GM19099 (cell line): ENCODE data around the gene ZCCHC24.

Source experiments
- POLR2A ChIP-seq: IDR thresholded peaks from 3 replicates; pipeline ENCODE4 v1.6.1; 2011; ENCODE audit warnings: low read depth; ENCODE audit not compliant: insufficient read length; ENCODE audit errors: extremely low read depth

ZCCHC24 gene

GRCh38 chr10:79479283-79479909 is 34.0 kb upstream of the ZCCHC24 start:
- TF ChIP-seq POLR2A = no peak

DNA sequence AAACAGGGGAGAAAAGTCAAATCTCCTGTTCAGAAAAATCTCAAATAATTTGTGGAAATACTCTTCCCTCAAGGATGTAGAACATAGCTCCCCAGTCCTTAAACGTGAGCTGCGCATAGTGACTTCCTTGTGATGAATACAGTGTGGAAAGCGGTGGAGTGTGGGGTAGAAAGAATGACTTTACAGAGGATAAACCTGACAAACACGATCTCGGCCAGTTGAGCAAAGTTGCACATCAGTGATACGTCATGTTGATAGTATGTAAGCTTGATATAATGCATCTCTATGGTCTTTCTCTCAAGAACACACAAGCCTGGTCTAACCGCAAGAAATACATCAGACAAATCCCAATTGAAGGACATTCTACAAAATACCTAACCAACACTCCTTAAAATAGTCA is 32.0 kb upstream of the ZCCHC24 start:
- TF ChIP-seq POLR2A = no peak

- no peak for TF ChIP-seq POLR2A
Observed at GRCh38 chr10:79476645-79477044, 31.2 kb upstream of the ZCCHC24 start.

DNA sequence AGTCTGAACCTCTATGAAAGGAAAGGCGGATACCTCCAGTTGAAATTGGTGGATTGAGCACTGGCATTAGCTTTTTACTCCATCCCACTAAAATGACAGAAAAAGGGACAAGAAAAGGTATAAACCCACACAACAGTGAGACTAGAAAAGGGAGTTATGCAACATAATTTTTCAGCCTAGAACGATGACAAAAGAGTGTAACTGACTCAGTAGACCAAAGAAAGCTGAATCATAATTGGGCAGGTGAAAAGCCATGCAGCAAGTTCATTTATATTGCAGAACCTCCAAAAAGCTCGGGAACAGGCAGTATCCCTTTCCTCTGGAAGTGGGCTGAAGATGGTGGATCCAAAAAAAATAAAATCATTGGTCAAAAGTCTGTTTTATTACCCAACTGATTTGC is 30.5 kb upstream of the ZCCHC24 start:
- no peak for TF ChIP-seq POLR2A

- no peak for TF ChIP-seq POLR2A
Observed at GRCh38 chr10:79475119-79475653, 29.8 kb upstream of the ZCCHC24 start.

- TF ChIP-seq POLR2A = no peak
Observed at GRCh38 chr10:79473496-79474095, 28.2 kb upstream of the ZCCHC24 start.

- TF ChIP-seq POLR2A = no peak
Observed at GRCh38 chr10:79472951-79473350, 27.5 kb upstream of the ZCCHC24 start.

DNA sequence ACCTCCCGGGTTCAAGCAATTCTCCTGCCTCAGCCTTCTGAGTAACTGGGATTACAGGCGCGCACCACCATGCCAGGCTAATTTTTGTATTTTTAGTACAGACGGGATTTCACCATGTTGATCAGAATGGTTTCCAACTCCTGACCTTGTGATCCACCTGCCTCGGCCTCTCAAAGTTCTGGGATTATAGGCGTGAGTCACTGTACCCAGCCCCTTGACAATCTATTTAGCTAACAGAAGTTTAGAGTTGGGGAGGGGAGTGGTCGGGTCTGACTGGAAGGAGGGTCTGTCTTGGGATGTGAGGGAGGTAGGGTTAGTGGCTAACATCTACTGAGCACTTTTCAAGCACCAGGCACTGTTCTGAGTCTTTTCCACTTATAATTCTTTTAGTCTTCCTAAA is 27.0 kb upstream of the ZCCHC24 start:
- no peak for TF ChIP-seq POLR2A

GRCh38 chr10:79471776-79472175 is 26.4 kb upstream of the ZCCHC24 start:
- TF ChIP-seq POLR2A = no peak

- TF ChIP-seq POLR2A = no peak
Observed at GRCh38 chr10:79470096-79470495, 24.7 kb upstream of the ZCCHC24 start.

GRCh38 chr10:79468841-79469585 is 23.6 kb upstream of the ZCCHC24 start:
- no peak for TF ChIP-seq POLR2A

DNA sequence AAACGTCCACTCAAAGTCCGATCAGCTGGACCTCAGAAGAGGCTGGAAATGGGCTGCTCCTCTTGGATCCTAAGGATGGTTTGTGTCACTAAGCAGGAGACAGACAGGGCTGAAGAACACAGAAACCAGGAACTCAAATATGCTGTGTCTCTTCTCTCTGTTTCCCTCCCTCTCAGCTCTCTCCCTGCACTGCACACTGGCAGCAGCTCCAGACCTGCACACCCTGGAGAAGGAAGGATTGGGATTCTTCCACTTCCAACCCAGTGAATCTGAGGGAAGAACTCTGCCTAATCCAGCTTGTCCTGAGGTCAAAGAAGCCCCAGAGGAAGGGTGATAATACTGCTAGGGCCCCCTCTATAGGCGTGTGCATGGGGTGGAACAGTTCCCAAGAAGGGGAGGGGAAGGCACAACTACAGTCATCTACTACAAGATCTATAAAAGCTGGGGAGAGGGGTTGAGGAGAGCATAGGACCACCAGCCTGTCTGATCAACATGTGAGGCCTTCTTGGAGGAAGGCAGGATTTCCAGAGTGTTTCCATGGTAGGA is 22.7 kb upstream of the ZCCHC24 start:
- TF ChIP-seq POLR2A = no peak

DNA sequence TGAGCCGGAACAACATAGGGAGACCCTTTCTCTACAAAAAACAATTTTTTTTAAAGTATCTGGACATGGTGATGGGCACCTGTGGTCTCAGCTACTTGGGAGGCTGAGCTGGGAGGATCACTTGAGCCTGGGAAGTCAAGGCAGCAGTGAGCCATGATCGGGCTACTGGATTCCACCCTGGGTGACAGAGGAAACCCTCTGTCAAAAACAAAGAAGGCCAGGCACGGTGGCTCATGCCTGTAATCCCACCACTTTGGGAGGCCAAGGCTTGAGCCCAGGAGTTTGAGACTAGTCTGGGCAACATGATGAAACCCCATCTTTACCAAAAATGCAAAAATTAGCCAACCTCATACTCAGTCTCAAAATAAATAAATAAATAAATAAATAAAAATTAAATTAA is 19.9 kb upstream of the ZCCHC24 start:
- TF ChIP-seq POLR2A = no peak

- TF ChIP-seq POLR2A = no peak
Observed at GRCh38 chr10:79463578-79464496, 18.4 kb upstream of the ZCCHC24 start.

- TF ChIP-seq POLR2A = no peak
Observed at GRCh38 chr10:79460687-79461086, 15.3 kb upstream of the ZCCHC24 start.
